Suprapubic skin (tissue), 3 donors: ENCODE data around the gene ATP5MC3.

ENCODE experiments used
- EP300 ChIP-seq: sonication (generic); formaldehyde crosslinking; IDR thresholded peaks from one replicate; pipeline ENCODE4 v1.6.1; 2017; ENCODE audit warnings: antibody characterized with exemption
- TF ChIP-seq, protein P1 (sequence below), 2 donors: fragments of 200-600 bp in 1 of 2; fragments of 450-650 bp in 1 of 2; sonication (generic) in 1 of 2; IDR thresholded peaks; one replicate each; pipeline ENCODE4 v1.5.1; 2016 to 2019; ENCODE audit warnings: antibody characterized with exemption in 2 of 2, mild to moderate bottlenecking in 1 of 2, moderate library complexity in 1 of 2

- TF ChIP-seq, protein P1, sequence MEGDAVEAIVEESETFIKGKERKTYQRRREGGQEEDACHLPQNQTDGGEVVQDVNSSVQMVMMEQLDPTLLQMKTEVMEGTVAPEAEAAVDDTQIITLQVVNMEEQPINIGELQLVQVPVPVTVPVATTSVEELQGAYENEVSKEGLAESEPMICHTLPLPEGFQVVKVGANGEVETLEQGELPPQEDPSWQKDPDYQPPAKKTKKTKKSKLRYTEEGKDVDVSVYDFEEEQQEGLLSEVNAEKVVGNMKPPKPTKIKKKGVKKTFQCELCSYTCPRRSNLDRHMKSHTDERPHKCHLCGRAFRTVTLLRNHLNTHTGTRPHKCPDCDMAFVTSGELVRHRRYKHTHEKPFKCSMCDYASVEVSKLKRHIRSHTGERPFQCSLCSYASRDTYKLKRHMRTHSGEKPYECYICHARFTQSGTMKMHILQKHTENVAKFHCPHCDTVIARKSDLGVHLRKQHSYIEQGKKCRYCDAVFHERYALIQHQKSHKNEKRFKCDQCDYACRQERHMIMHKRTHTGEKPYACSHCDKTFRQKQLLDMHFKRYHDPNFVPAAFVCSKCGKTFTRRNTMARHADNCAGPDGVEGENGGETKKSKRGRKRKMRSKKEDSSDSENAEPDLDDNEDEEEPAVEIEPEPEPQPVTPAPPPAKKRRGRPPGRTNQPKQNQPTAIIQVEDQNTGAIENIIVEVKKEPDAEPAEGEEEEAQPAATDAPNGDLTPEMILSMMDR (IDR thresholded peaks at IDR 0.05): no peak
- TF ChIP-seq EP300: no peak
Observed at GRCh38 chr2:175195012-175195411, 13.5 kb upstream of the ATP5MC3 start.
